Stimulated activated naive B cell treated with anti-CD40 and anti-IgM and Interleukin-4, amounts not matched to agents 10 μg/mL and 1 μg/mL and 100 μg/mL, for 72 hours (primary cell): Measurements from ENCODE around the gene C15orf40.

Source experiments
- ATAC-seq, 2 donors: fragments of 150-1000 bp; cut with Tn5 transposase; replicated peaks; 2 replicates each; pipeline ENCODE4 v1.10.0; 2021; ENCODE audit warnings: moderate library complexity in 1 of 2
- DNase-seq: peaks from one replicate; pipeline ENCODE4 v3.0.0; 2021
- H3K27ac Mint-ChIP-seq: one replicate; pipeline ENCODE4 v1.8.0; 2022; ENCODE audit warnings: mild to moderate bottlenecking, mixed read lengths
- H3K27me3 Mint-ChIP-seq, 2 donors: one replicate each; pipeline ENCODE4 v1.8.0; 2022; ENCODE audit warnings: mixed read lengths in 2 of 2
- H3K36me3 Mint-ChIP-seq, 2 donors: one replicate each; pipeline ENCODE4 v1.8.0; 2022; ENCODE audit warnings: mixed read lengths in 2 of 2, mild to moderate bottlenecking in 1 of 2
- H3K4me1 Mint-ChIP-seq, 2 donors: one replicate each; pipeline ENCODE4 v1.8.0; 2022; ENCODE audit warnings: mixed read lengths in 2 of 2, mild to moderate bottlenecking in 1 of 2
- H3K4me3 Mint-ChIP-seq, 2 donors: one replicate each; pipeline ENCODE4 v1.8.0; 2022; ENCODE audit warnings: mild to moderate bottlenecking in 2 of 2, mixed read lengths in 2 of 2, moderate library complexity in 1 of 2
- H3K9me3 Mint-ChIP-seq, 2 donors: one replicate each; pipeline ENCODE4 v1.8.0; 2022; ENCODE audit warnings: mixed read lengths in 2 of 2, mild to moderate bottlenecking in 1 of 2

Gene C15orf40

DNA sequence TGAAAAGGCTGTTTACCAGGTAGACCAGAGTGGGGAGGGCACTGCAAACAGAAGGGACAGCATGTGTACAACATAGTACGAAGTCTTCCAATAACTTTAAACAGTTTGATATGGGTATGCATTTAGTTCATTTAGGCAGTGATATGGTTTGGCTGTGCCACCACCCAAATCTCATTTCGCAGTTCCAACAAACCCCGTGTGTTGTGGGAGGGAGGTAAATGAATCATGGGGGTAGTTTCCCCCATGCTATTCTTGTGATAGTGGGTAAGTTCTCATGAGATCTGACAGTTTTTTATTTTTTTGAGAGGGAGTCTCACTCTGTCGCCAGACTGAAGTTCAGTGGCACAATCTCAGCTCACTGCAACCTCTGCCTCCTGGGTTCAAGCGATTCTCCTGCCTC, 33.0 kb downstream of the C15orf40 start:
- DNase-seq, result no peak
- Mint-ChIP-seq H3K9me3 (no peaks in the 10 kb centered on the region), H3K4me3 (no peak overlapping the region), H3K36me3 (peaks cover 9 to 12% of the 10 kb centered on the region in 2 donors), H3K27me3 (no peaks in the 10 kb centered on the region), H3K4me1 (peaks cover 8 to 10% of the 10 kb centered on the region in 2 donors), H3K27ac (no peak overlapping the region)
- ATAC-seq, result peak in 1 of 2 donors; percentile 41

GRCh38 chr15:82977076-82977475, 34.4 kb downstream of the C15orf40 start:
- Mint-ChIP-seq H3K27ac (no peak overlapping the region), H3K27me3 (no peaks in the 10 kb centered on the region), H3K4me1 (peaks cover 8 to 13% of the 10 kb centered on the region in 2 donors), H3K36me3 (peaks cover 8 to 12% of the 10 kb centered on the region in 2 donors), H3K4me3 (no peak overlapping the region), H3K9me3 (no peaks in the 10 kb centered on the region)
- no peak for DNase-seq
- no peak for ATAC-seq

DNA sequence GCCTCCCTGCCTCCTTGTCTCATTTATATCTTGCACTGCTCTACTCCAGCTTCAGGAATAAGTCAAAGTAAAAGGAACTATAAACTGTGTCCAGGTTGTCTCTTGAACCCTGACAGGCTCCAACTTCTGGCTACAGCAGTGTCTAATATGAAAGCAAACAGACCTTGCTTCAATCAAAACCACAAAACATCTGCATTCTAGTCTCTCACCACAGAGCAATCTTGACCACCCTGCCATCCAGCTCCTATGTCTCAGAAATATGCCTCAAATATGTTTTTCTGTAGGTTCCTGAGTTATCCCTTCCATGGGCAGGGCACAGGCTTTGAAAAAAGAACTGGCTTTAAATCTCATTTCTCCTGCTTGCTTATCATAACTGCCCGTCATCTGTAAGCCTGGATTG, 38.4 kb downstream of the C15orf40 start:
- DNase-seq, result no peak
- Mint-ChIP-seq H3K4me3 (no peak overlapping the region), H3K36me3 (peaks cover 2 to 5% of the 10 kb centered on the region in 2 donors), H3K4me1 (peaks cover 7 to 12% of the 10 kb centered on the region in 2 donors), H3K27me3 (no peaks in the 10 kb centered on the region), H3K27ac (no peak overlapping the region), H3K9me3 (no peaks in the 10 kb centered on the region)
- ATAC-seq, result no peak

- H3K27ac Mint-ChIP-seq, result no peak overlapping the region
- peaks cover 0 to 4% of the 10 kb centered on the region in 2 donors for H3K36me3 Mint-ChIP-seq
- no peaks in the 10 kb centered on the region for H3K27me3 Mint-ChIP-seq
- H3K4me3 Mint-ChIP-seq, result no peak overlapping the region
- DNase-seq, result no peak
- no peaks in the 10 kb centered on the region for H3K9me3 Mint-ChIP-seq
- H3K4me1 Mint-ChIP-seq, result peaks cover 6 to 24% of the 10 kb centered on the region in 2 donors
- peak in 1 of 2 donors; percentile 21 for ATAC-seq
Observed at GRCh38 chr15:82971218-82971984, 40.0 kb downstream of the C15orf40 start.

GRCh38 chr15:82970696-82971095, 40.7 kb downstream of the C15orf40 start:
- no peak overlapping the region for H3K4me3 Mint-ChIP-seq
- H3K36me3 Mint-ChIP-seq, result peaks cover 0 to 4% of the 10 kb centered on the region in 2 donors
- peaks cover 8 to 31% of the 10 kb centered on the region in 2 donors for H3K4me1 Mint-ChIP-seq
- DNase-seq, result no peak
- no peak overlapping the region for H3K27ac Mint-ChIP-seq
- H3K27me3 Mint-ChIP-seq, result no peaks in the 10 kb centered on the region
- ATAC-seq, result no peak
- no peaks in the 10 kb centered on the region for H3K9me3 Mint-ChIP-seq

DNA sequence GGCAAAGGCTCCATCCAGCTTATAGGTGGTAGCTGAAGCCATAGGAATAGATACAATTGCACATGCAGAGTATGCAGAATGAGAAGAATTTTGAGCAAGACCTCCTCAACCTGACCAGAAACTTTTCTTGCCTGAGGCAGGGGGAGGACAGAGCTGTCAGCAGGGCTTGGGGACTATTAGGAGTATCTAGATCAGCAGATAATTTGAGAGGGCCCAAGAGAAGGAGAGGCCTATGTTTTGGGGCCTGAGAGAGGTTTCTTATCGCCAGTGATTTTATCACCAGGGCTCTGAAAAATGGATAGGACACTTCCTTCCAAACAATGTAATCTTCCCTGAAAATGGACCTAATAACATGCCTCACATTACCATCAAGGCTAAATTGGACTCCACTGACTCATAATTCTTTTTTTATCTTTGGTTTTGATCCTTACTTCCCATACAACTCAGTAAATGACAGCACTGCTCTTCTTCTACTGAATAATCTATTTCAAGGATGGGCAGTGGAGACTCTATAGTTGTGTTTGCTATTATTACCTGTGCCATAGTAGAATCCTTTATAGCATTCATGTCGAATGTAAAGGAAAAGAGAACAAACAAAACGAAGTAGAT, 41.3 kb downstream of the C15orf40 start:
- DNase-seq, result no peak
- Mint-ChIP-seq H3K4me3 (no peak overlapping the region), H3K27me3 (no peaks in the 10 kb centered on the region), H3K9me3 (no peaks in the 10 kb centered on the region), H3K36me3 (peaks cover 0 to 4% of the 10 kb centered on the region in 2 donors), H3K27ac (no peak overlapping the region), H3K4me1 (peaks cover 8 to 31% of the 10 kb centered on the region in 2 donors)
- ATAC-seq, result no peak

DNA sequence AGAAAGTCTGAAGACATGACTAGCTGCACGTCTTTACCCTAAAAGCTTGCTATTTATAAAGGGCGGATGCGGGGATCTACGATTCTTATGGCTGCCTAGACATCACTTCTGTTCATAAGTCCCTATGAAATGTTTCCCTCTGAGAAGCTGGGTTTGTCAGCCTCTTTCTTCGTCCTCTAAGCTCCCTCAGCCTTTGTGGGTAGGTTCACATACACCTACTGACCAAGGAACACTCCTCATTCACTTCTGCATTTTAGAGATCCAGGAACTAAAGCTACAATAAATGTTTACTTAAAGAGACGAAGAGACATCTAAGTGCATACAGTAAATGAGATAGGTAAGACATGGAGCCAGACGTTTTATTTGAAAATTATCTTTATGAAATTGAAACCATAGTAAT, 42.1 kb downstream of the C15orf40 start:
- Mint-ChIP-seq H3K27me3 (no peaks in the 10 kb centered on the region), H3K9me3 (no peaks in the 10 kb centered on the region), H3K36me3 (peaks cover 0 to 2% of the 10 kb centered on the region in 2 donors), H3K4me1 (peaks cover 8 to 31% of the 10 kb centered on the region in 2 donors), H3K27ac (no peak overlapping the region), H3K4me3 (no peak overlapping the region)
- no peak for DNase-seq
- ATAC-seq, result no peak

DNA sequence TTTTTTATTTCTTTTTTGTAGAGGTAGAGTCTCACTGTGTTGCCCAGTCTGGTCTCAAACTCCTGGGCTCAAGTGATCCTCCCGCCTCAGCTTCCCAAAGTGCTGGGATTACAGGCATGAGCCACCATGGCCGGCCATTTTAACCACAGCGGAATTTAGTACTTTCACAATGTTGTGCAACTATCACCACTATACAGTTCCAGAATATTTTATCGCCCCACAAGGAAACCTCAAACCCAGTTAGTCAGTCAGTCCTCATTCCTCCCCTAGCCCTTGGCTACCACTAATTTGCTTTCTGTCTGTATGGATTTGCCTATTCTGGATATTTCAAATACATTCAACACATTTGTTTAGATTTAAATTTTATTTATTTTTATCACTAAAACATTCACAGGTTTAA, 43.4 kb downstream of the C15orf40 start:
- Mint-ChIP-seq H3K9me3 (no peaks in the 10 kb centered on the region), H3K4me1 (peaks cover 8 to 31% of the 10 kb centered on the region in 2 donors), H3K4me3 (no peak overlapping the region), H3K27ac (no peak overlapping the region), H3K36me3 (peaks cover 0 to 2% of the 10 kb centered on the region in 2 donors), H3K27me3 (no peaks in the 10 kb centered on the region)
- DNase-seq (no peak), ATAC-seq (no peak)

DNA sequence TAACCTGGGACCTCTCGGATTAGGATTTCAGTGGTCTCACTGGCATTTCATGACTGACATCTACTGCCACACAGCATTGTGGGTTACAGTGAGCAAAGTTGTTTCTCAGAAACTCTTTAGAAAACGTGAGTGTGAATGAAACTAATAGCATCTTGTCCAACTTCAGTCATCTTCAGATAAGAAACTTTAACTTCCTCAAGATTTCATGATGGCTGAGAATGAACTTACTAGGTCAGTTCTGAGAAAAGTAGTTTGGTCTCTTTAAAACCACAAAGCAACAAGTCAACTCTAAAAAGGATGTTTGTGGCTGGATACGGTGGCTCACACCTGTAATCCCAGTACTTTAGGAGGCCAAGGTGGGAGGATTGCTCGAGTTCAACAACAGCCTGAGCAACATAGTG, 44.8 kb downstream of the C15orf40 start:
- Mint-ChIP-seq H3K27ac (no peak overlapping the region), H3K9me3 (no peaks in the 10 kb centered on the region), H3K36me3 (peaks cover 0 to 2% of the 10 kb centered on the region in 2 donors), H3K4me3 (no peak overlapping the region), H3K27me3 (no peaks in the 10 kb centered on the region), H3K4me1 (peaks cover 5 to 25% of the 10 kb centered on the region in 2 donors)
- ATAC-seq (peak; percentile 95 to 98), DNase-seq (no peak)

- no peak overlapping the region for H3K27ac Mint-ChIP-seq
- DNase-seq (no peak), ATAC-seq (no peak)
- H3K4me3 Mint-ChIP-seq, result no peak overlapping the region
- no peaks in the 10 kb centered on the region for H3K27me3 Mint-ChIP-seq
- H3K36me3 Mint-ChIP-seq, result peaks cover 0 to 2% of the 10 kb centered on the region in 2 donors
- H3K4me1 Mint-ChIP-seq, result peaks cover 2 to 19% of the 10 kb centered on the region in 2 donors
- no peaks in the 10 kb centered on the region for H3K9me3 Mint-ChIP-seq
Observed at GRCh38 chr15:82964890-82965289, 46.5 kb downstream of the C15orf40 start.

DNA sequence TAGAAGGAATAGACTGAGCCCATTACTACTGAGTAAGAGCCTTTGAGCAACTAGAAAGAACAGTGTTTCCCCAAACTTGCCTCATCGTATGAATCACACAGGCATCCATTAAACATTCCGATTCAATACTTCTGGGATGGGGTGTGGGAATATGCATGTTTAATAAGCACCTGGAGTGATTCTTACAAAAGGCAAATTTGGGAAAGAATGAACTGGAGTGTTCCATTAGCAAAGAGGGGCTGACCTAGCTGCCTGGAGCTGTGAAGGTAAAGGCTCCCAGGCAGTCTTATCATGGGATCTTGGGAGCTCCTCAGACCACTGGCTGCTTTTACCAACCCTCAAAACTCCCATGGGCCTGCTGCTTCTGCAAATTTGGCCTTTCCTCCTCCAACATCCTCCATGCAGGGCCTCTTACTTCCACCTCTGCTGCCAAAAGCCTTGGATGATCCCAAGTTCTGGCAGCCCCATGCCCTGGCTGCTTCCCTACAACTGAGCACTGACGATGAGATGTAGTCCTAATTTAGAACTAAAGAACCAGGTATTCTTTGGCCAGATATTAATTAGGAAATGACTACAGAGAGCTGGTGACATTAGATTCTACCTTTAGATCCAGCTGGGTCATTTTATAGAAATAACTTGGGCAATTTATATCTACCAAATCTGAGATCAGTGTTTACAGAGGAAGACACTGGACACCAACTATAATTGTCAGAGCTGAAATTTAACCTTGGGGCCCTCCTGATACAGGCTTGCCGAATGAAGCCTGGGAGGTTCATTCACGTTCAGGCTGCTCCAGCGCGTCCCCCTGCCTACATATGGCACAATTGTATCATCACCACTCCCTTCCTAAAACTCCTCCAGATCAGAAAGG, 47.7 kb downstream of the C15orf40 start:
- Mint-ChIP-seq H3K27me3 (no peaks in the 10 kb centered on the region), H3K27ac (peak overlapping the region; percentile 2), H3K4me3 (no peak overlapping the region), H3K36me3 (peaks cover 0 to 2% of the 10 kb centered on the region in 2 donors), H3K4me1 (peaks cover 2 to 19% of the 10 kb centered on the region in 2 donors), H3K9me3 (no peaks in the 10 kb centered on the region)
- DNase-seq, result no peak
- ATAC-seq, result no peak

DNA sequence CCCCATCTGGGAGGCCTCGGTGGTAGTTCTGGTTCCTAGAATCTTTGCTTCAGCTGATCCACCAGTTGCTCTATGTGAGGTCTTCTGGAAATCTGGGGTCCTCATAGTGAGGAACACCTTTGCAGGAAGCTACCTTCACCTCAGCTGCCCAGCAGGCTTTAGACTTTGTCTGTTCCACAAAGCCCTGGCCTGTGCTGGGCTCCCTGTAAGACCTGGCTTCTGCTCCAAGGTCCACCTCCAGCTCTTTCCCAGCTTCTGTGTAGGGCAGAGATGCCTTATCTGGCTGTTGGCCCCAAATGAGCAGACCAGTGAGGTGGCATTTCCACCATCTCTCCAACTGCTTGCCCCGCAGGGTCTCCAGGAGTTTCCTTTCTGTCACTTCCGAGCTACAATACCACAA, 50.7 kb downstream of the C15orf40 start:
- DNase-seq (no peak), ATAC-seq (no peak)
- peaks cover 4% of the 10 kb centered on the region in 2 donors for H3K36me3 Mint-ChIP-seq
- H3K9me3 Mint-ChIP-seq, result no peaks in the 10 kb centered on the region
- H3K27ac Mint-ChIP-seq, result no peak overlapping the region
- peaks cover 0 to 1% of the 10 kb centered on the region in 2 donors for H3K4me1 Mint-ChIP-seq
- no peaks in the 10 kb centered on the region for H3K27me3 Mint-ChIP-seq
- H3K4me3 Mint-ChIP-seq, result no peak overlapping the region

- H3K4me1 Mint-ChIP-seq, result no peaks in the 10 kb centered on the region
- DNase-seq (no peak), ATAC-seq (no peak)
- H3K36me3 Mint-ChIP-seq, result peaks cover 4% of the 10 kb centered on the region in 2 donors
- no peaks in the 10 kb centered on the region for H3K27me3 Mint-ChIP-seq
- no peaks in the 10 kb centered on the region for H3K9me3 Mint-ChIP-seq
- H3K4me3 Mint-ChIP-seq, result no peak overlapping the region
- no peak overlapping the region for H3K27ac Mint-ChIP-seq
Observed at GRCh38 chr15:82959423-82959822, 52.0 kb downstream of the C15orf40 start.

DNA sequence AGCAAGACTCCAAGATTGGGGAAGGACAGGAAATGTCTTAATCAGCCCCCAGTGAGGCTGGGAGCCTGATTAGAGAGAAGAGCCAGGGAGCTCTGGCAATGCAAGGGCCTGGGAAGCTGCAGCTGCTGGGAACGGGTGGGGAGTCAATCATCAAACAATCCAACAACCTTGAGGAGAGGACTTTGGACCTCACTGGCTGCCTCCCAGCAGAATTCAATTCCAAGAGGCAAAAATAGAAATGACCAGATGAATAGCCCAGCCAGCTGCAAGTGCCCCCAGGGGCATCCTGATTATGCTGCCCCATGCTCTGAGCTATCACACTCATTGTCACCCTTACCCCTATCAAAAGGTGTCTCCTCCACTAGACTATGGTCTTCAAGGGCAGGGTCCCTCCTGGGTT, 52.8 kb downstream of the C15orf40 start:
- ATAC-seq (no peak), DNase-seq (no peak)
- Mint-ChIP-seq H3K36me3 (peaks cover 4% of the 10 kb centered on the region in 2 donors), H3K27me3 (no peaks in the 10 kb centered on the region), H3K27ac (no peak overlapping the region), H3K4me3 (no peak overlapping the region), H3K9me3 (no peaks in the 10 kb centered on the region), H3K4me1 (no peaks in the 10 kb centered on the region)
